H9 (cell line): ENCODE measurements around the gene GRIN2A. TPM values are rescaled to one million over a fixed set of nuclear protein-coding genes. Genes with fewer than 3 reads are reported as not detected.

Experiments used
- DNase-seq: peaks from one replicate; pipeline ENCODE4 v3.0.0-alpha.2; 2017
- H2AFZ ChIP-seq: one replicate; pipeline ENCODE4 v1.6.1; 2013; ENCODE audit warnings: mild to moderate bottlenecking, low read length, control low read depth, moderate library complexity
- H2AK5ac ChIP-seq: 2 replicates; pipeline ENCODE4 v1.6.1; 2013; ENCODE audit warnings: low read length, control low read depth, mixed read lengths; ENCODE audit not compliant: insufficient read length
- H2BK120ac ChIP-seq: one replicate; pipeline ENCODE4 v1.6.1; 2013; ENCODE audit warnings: low read depth, mild to moderate bottlenecking, low read length, control low read depth, inconsistent platforms; ENCODE audit not compliant: poor library complexity, severe bottlenecking
- H2BK12ac ChIP-seq: 2 replicates; pipeline ENCODE4 v1.6.1; 2013; ENCODE audit warnings: low read length, control low read depth, mixed read lengths, low read depth; ENCODE audit not compliant: insufficient read length
- H2BK15ac ChIP-seq: 2 replicates; pipeline ENCODE4 v1.6.1; 2013; ENCODE audit warnings: low read depth, low read length, control low read depth
- H2BK20ac ChIP-seq: one replicate; pipeline ENCODE4 v1.6.1; 2013; ENCODE audit warnings: low read depth, mild to moderate bottlenecking, low read length, control low read depth, inconsistent platforms; ENCODE audit not compliant: poor library complexity, severe bottlenecking
- H2BK5ac ChIP-seq: 2 replicates; pipeline ENCODE4 v1.6.1; 2013; ENCODE audit warnings: low read length, control low read depth, mixed read lengths; ENCODE audit not compliant: insufficient read length
- H3K14ac ChIP-seq: 2 replicates; pipeline ENCODE4 v1.6.1; 2013; ENCODE audit warnings: low read length, control low read depth; ENCODE audit not compliant: insufficient read depth
- H3K18ac ChIP-seq: 2 replicates; pipeline ENCODE4 v1.6.1; 2013; ENCODE audit warnings: low read depth, mild to moderate bottlenecking, mixed read lengths, low read length, control low read depth; ENCODE audit not compliant: insufficient read length
- H3K23ac ChIP-seq: 2 replicates; pipeline ENCODE4 v1.6.1; 2013; ENCODE audit warnings: low read length, control low read depth, mixed read lengths, low read depth; ENCODE audit not compliant: insufficient read length
- H3K23me2 ChIP-seq: 2 replicates; pipeline ENCODE4 v1.6.1; 2013; ENCODE audit warnings: low read depth, mild to moderate bottlenecking, mixed read lengths, low read length, control low read depth; ENCODE audit not compliant: insufficient read length, poor library complexity, severe bottlenecking
- H3K27ac ChIP-seq: 2 replicates; pipeline ENCODE4 v1.5.1; 2013; ENCODE audit warnings: low read length, control low read depth, mixed read lengths, low read depth; ENCODE audit not compliant: insufficient read length
- H3K27me3 ChIP-seq: 2 replicates; pipeline ENCODE4 v1.6.1; 2013; ENCODE audit warnings: low read length, control low read depth, inconsistent platforms; ENCODE audit not compliant: insufficient read depth
- H3K4ac ChIP-seq: 2 replicates; pipeline ENCODE4 v1.6.1; 2013; ENCODE audit warnings: low read depth, mild to moderate bottlenecking, control low read depth, inconsistent platforms, low read length, moderate library complexity
- H3K4me1 ChIP-seq: 2 replicates; pipeline ENCODE4 v1.6.1; 2013; ENCODE audit warnings: low read length, control low read depth, inconsistent platforms; ENCODE audit not compliant: insufficient read depth
- H3K4me2 ChIP-seq: 2 replicates; pipeline ENCODE4 v1.6.1; 2013; ENCODE audit warnings: low read length, control low read depth, mixed read lengths; ENCODE audit not compliant: insufficient read length, insufficient read depth
- H3K56ac ChIP-seq: 2 replicates; pipeline ENCODE4 v1.6.1; 2013; ENCODE audit warnings: low read depth, mild to moderate bottlenecking, mixed read lengths, low read length, control low read depth; ENCODE audit not compliant: insufficient read length
- H3K79me1 ChIP-seq: 2 replicates; pipeline ENCODE4 v1.6.1; 2013; ENCODE audit warnings: low read depth, mild to moderate bottlenecking, moderate library complexity, low read length, control low read depth, inconsistent platforms; ENCODE audit not compliant: insufficient read depth, poor library complexity, severe bottlenecking
- H3K79me2 ChIP-seq: 2 replicates; pipeline ENCODE4 v1.6.1; 2013; ENCODE audit warnings: low read length, control low read depth, inconsistent platforms; ENCODE audit not compliant: insufficient read depth
- H3K9ac ChIP-seq: 2 replicates; pipeline ENCODE4 v1.6.1; 2013; ENCODE audit warnings: low read length, control low read depth, mixed read lengths; ENCODE audit not compliant: insufficient read length; ENCODE audit errors: extremely low read depth
- H3K9me3 ChIP-seq: one replicate; pipeline ENCODE4 v1.6.1; 2013; ENCODE audit warnings: low read depth, low read length, inconsistent platforms; ENCODE audit not compliant: control insufficient read depth
- H3T11ph ChIP-seq: one replicate; pipeline ENCODE4 v1.6.1; 2013; ENCODE audit warnings: mild to moderate bottlenecking, low read length, control low read depth, inconsistent platforms
- H4K20me1 ChIP-seq: one replicate; pipeline ENCODE4 v1.6.1; 2013; ENCODE audit not compliant: control insufficient read depth, insufficient read length, insufficient read depth
- H4K5ac ChIP-seq: 2 replicates; pipeline ENCODE4 v1.6.1; 2013; ENCODE audit warnings: low read depth, mild to moderate bottlenecking, mixed read lengths, low read length, control low read depth; ENCODE audit not compliant: insufficient read length
- H4K8ac ChIP-seq: replicated peaks from 2 replicates; pipeline ENCODE4 v1.6.1; 2013; ENCODE audit warnings: low read length, control low read depth, mixed read lengths, low read depth; ENCODE audit not compliant: insufficient read length
- H4K91ac ChIP-seq: 2 replicates; pipeline ENCODE4 v1.6.1; 2013; ENCODE audit warnings: low read depth, mild to moderate bottlenecking, moderate library complexity, mixed read lengths, low read length, control low read depth; ENCODE audit not compliant: insufficient read length
- H3K27ac Mint-ChIP-seq, 3 experiments: 2 replicates in 2 of 3; 3 replicates in 1 of 3; pipeline ENCODE4 v1.8.0; 2020 to 2021; ENCODE audit warnings: mixed read lengths in 3 of 3, mild to moderate bottlenecking in 1 of 3, moderate library complexity in 1 of 3
- H3K27me3 Mint-ChIP-seq: 2 replicates; pipeline ENCODE4 v1.8.0; 2021; ENCODE audit warnings: low read depth, mild to moderate bottlenecking, moderate library complexity, mixed read lengths
- H3K36me3 Mint-ChIP-seq, 3 experiments: 2 replicates in 2 of 3; 3 replicates in 1 of 3; pipeline ENCODE4 v1.8.0; 2020 to 2021; ENCODE audit warnings: low read depth in 3 of 3, mixed read lengths in 3 of 3; ENCODE audit not compliant: insufficient read depth in 1 of 3
- H3K4me1 Mint-ChIP-seq, 2 experiments: 2 replicates each; pipeline ENCODE4 v1.8.0; 2020; ENCODE audit warnings: mixed read lengths in 2 of 2
- H3K4me3 Mint-ChIP-seq, 2 experiments: 2 replicates in 1 of 2; 3 replicates in 1 of 2; pipeline ENCODE4 v1.8.0; 2020 to 2021; ENCODE audit warnings: mild to moderate bottlenecking in 2 of 2, mixed read lengths in 2 of 2, moderate library complexity in 1 of 2
- H3K9me3 Mint-ChIP-seq, 2 experiments: 2 replicates in 1 of 2; 3 replicates in 1 of 2; pipeline ENCODE4 v1.8.0; 2020; ENCODE audit warnings: mild to moderate bottlenecking in 2 of 2, mixed read lengths in 2 of 2, moderate library complexity in 1 of 2
- WGBS: extraction: QIAGEN DNeasy Blood & Tissue Kit; methylation state at CpG from one replicate; pipeline ENCODE4 v1.1.7; 2013; ENCODE audit warnings: missing lambda C conversion rate, low lambda C conversion rate, mixed read lengths; ENCODE audit not compliant: insufficient read length; ENCODE audit errors: extremely low coverage; 5-methylcytosine and 5-hydroxymethylcytosine counted together
- total RNA-seq: library from RNA; stranded (reverse); gene quantifications from 2 replicates; pipeline ENCODE4 v1.2.1, GENCODE V29; 2021
- TF ChIP-seq, protein P1 (sequence below): fragments of 200-600 bp; sonication (generic); conservative IDR thresholded peaks from 3 replicates; pipeline ENCODE4 v1.8.0; 2021; ENCODE audit warnings: antibody characterized with exemption, mild to moderate bottlenecking

Gene GRIN2A
- total RNA-seq, 1 experiment from 2014 or later = 1.5 TPM

DNA sequence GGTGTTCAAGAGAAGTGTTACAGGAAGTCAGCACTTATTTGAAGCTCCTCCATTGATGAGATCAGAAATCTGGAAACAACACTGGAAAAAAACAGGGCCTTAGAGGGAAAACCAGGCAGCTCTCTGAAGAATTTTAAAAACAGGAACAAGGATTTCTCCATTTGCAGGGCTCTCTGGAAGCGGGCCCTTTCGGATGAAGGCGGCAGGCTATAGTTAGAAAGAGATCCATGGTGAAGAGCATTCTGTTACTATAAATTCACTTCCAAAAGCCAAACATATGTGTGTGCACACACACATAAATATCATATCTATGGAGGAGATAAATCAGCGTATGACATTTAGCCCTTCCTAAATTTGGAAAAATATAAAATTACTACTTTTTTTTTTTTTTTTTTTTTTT, 42.6 kb upstream of the GRIN2A start:
- Histone ChIP-seq H3K14ac (no peak overlapping the region), H3K79me2 (no peaks in the 10 kb centered on the region; the same call in 1 of the 2 replicates), H4K91ac (no peak overlapping the region), H3T11ph (no peak overlapping the region), H4K8ac (no peak overlapping the region), H3K23me2 (peaks cover 4% of the 10 kb centered on the region), H2AFZ (no peak overlapping the region), H2BK120ac (no peak overlapping the region), H3K27ac (no peak overlapping the region), H2BK15ac (no peak overlapping the region), H3K4ac (no peak overlapping the region), H2AK5ac (no peak overlapping the region), H3K56ac (no peak overlapping the region), H4K20me1 (no peaks in the 10 kb centered on the region), H3K27me3 (no peaks in the 10 kb centered on the region), H4K5ac (no peak overlapping the region), H2BK20ac (no peak overlapping the region), H3K79me1 (no peaks in the 10 kb centered on the region), H2BK5ac (no peak overlapping the region), H3K4me1 (no peaks in the 10 kb centered on the region), H3K23ac (no peak overlapping the region), H3K18ac (no peak overlapping the region), H3K9me3 (no peaks in the 10 kb centered on the region), H3K4me2 (no peak overlapping the region), H3K9ac (no peak overlapping the region), H2BK12ac (no peak overlapping the region)
- TF ChIP-seq, protein P1, sequence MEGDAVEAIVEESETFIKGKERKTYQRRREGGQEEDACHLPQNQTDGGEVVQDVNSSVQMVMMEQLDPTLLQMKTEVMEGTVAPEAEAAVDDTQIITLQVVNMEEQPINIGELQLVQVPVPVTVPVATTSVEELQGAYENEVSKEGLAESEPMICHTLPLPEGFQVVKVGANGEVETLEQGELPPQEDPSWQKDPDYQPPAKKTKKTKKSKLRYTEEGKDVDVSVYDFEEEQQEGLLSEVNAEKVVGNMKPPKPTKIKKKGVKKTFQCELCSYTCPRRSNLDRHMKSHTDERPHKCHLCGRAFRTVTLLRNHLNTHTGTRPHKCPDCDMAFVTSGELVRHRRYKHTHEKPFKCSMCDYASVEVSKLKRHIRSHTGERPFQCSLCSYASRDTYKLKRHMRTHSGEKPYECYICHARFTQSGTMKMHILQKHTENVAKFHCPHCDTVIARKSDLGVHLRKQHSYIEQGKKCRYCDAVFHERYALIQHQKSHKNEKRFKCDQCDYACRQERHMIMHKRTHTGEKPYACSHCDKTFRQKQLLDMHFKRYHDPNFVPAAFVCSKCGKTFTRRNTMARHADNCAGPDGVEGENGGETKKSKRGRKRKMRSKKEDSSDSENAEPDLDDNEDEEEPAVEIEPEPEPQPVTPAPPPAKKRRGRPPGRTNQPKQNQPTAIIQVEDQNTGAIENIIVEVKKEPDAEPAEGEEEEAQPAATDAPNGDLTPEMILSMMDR = no peak
- WGBS = no CpG with 5 or more reads among the region's 4 CpGs
- H3K9me3 Mint-ChIP-seq = peaks cover 0 to 3% of the 10 kb centered on the region in 2 experiments; a peak in 1 of 5 replicates
- DNase-seq = no peak
- H3K27ac Mint-ChIP-seq = no peak overlapping the region; a peak in 1 of 7 replicates
- peaks cover 6 to 10% of the 10 kb centered on the region in 2 experiments; a peak in 3 of 4 replicates for H3K4me1 Mint-ChIP-seq
- no peak overlapping the region for H3K4me3 Mint-ChIP-seq
- H3K36me3 Mint-ChIP-seq = no peaks in the 10 kb centered on the region
- peaks cover 4% of the 10 kb centered on the region; the same call in 1 of the 2 replicates for H3K27me3 Mint-ChIP-seq
